Adrenal gland (tissue), 5 donors: ENCODE results near the gene CPTP.

Experiments
- POLR2A ChIP-seq, 2 donors: fragments of 450-650 bp; IDR thresholded peaks; one replicate each; pipeline ENCODE4 v1.6.1; 2017; ENCODE audit warnings: antibody characterized with exemption in 2 of 2, mild to moderate bottlenecking in 2 of 2, moderate library complexity in 1 of 2
- TF ChIP-seq, protein P1 (sequence below), 6 experiments: fragments of 450-650 bp in 4 of 6; fragments of 200-600 bp in 2 of 6; sonication (generic) in 1 of 6; IDR thresholded peaks; 1 replicate in 5 of 6; 2 replicates in 1 of 6; pipeline versions ENCODE4 v1.5.1 to v1.8.0; 2016 to 2021; ENCODE audit warnings: antibody characterized with exemption in 6 of 6, mild to moderate bottlenecking in 2 of 6, moderate library complexity in 1 of 6
- donor health status: DM: no; HTN: no; CAD: no.

GRCh38 chr1:1275836-1276235 lies 48.8 kb upstream of the CPTP start:
- TF ChIP-seq, protein P1, sequence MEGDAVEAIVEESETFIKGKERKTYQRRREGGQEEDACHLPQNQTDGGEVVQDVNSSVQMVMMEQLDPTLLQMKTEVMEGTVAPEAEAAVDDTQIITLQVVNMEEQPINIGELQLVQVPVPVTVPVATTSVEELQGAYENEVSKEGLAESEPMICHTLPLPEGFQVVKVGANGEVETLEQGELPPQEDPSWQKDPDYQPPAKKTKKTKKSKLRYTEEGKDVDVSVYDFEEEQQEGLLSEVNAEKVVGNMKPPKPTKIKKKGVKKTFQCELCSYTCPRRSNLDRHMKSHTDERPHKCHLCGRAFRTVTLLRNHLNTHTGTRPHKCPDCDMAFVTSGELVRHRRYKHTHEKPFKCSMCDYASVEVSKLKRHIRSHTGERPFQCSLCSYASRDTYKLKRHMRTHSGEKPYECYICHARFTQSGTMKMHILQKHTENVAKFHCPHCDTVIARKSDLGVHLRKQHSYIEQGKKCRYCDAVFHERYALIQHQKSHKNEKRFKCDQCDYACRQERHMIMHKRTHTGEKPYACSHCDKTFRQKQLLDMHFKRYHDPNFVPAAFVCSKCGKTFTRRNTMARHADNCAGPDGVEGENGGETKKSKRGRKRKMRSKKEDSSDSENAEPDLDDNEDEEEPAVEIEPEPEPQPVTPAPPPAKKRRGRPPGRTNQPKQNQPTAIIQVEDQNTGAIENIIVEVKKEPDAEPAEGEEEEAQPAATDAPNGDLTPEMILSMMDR (IDR thresholded peaks at IDR 0.05): no peak
- TF ChIP-seq POLR2A (IDR thresholded peaks at IDR 0.05): no peak
